ENCODE measurements around the gene FANCC.
"Not testable (repeated sequence)": the region's sequence is repeated elsewhere in the genome, so short reads cannot be mapped to it uniquely, and the experiment has no call there.

The FANCC gene

DNA sequence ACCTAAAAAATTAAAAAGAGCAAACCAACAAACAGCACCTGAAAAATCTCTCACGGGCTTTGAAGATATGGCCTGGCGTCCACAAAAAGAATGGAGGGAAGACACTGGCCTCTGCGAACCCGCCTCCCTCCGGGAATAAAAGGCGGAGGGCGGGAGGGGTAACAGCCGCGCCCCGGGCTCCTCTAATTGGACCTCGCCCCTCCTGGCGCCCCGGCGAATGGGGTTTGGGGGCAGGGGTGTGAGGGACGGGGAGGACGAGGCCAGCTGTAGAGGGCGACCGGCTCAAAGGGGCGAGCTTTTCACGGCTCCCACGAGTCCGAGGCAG, 753 bp downstream of the FANCC start:
- DNase-seq (ENCODE audit: low read depth in 1 of 2, low spot score in 1 of 2): peak; percentile 51 to 82
- no peak for TF ChIP-seq JUND (IDR thresholded peaks at IDR 0.05; ENCODE audit: low read depth)
- in situ Hi-C loops (cut with HindIII; ENCODE audit: low pct_unique_long_range_greater_than_20kb, low sequenced_read_pairs): no loop called here

DNA sequence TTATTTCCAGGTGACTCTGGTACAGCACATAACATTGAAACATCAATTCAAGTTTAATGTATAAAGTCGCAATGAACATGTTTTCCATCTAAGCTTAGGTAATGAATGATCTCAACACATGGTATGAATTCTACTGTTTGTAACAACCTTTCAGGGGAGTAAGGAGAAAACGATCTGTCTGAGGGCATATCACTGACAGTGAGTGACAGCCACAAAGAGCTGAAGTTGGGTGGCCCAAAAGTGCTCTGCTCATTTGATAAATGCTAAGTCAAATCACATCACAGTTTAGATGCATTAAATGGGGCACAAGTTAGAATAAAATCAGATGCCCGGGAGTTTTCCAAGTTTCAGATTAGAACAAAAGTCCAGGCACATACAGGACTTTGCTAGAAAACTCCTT, 1.2 kb downstream of the FANCC start:
- no peak for TF ChIP-seq JUND (IDR thresholded peaks at IDR 0.05; ENCODE audit: low read depth)
- DNase-seq (ENCODE audit: low read depth in 1 of 2, low spot score in 1 of 2): no peak
- in situ Hi-C loops (cut with HindIII; ENCODE audit: low pct_unique_long_range_greater_than_20kb, low sequenced_read_pairs): no loop called here

DNA sequence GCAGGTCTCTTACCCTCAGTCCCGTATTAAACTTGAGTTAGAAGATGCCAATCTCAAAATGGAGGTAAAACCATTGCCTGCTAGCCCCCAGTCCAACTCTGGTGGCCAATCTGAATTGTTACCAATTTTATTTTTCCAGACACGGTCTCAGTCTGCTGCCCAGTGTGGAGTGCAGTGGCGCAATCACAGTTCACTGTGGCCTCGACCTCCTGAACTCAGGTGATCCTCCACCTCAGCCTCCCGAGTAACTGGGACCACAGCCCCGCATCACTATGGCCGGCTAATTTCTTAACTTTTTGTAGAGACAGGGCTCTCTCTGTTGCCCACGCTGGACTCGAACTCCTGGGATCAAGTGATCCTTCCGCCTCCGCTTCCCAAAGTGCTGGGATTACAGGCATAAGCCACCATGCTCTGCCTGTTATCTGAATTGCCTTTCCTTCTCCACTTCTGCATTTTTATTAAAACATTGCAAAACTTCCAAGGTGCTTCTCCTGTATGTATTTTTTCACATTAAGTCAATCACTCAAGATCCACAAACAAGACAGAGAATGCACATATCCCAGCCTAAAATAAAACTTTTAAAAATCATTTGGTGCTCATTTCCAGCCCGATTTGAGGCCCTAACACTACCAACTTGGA, 2.3 kb downstream of the FANCC start:
- TF ChIP-seq JUND (IDR thresholded peaks at IDR 0.05; ENCODE audit: low read depth): no peak

DNA sequence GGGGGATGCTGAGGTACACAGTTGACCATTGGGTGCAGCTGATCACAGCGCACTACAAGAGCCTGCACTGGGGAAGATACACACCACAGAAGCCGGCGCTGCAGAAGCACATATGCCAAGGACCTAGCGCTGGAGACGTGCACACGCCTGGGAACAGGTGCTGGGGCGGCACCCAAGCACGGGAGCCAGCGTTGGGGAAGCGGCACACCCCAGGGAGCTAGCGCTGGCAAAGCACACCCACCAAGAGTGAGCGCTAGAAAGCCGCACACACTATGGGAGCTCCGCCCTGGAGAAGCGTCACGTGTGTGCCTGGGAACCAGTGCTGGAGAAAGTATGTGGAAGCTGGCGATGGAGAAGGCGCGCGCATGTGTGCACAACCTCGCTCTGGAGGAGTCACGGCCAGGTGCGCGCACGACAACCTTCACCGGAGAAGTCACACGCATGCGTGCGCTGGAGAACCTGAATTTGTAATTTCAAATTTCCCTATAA, 4.5 kb downstream of the FANCC start:
- peak; percentile 83 to 94 for DNase-seq (ENCODE audit: low read depth in 1 of 2, low spot score in 1 of 2)
- in situ Hi-C loops (cut with HindIII; ENCODE audit: low pct_unique_long_range_greater_than_20kb, low sequenced_read_pairs): no loop called here
- no peak for TF ChIP-seq JUND (IDR thresholded peaks at IDR 0.05; ENCODE audit: low read depth)

More for the DNA sequence above, 2.3 kb downstream of the FANCC start:
- in situ Hi-C loops (cut with HindIII; ENCODE audit: low pct_unique_long_range_greater_than_20kb, low sequenced_read_pairs): no loop called here
- DNase-seq (ENCODE audit: low read depth in 1 of 2, low spot score in 1 of 2): no peak

DNA sequence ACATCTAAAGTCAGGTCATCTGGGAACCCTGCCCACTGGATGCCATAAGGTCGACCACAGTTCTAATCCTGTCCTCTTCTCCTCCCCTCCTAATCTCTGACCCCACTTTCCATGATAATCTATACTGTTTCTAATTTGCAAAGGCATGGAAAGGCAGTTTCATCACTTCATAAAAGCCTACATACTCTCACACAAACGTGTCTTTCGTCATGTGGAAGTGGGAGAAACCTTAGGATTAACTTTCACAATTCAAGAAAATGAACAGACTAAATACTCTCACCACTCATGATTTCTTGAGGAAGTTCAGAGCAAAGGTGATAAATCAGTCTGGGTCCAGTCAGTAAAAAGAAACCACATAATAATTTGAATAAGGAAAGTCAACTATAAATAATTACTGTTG, 5.5 kb downstream of the FANCC start:
- no peak for TF ChIP-seq JUND (IDR thresholded peaks at IDR 0.05; ENCODE audit: low read depth)
- in situ Hi-C loops (cut with HindIII; ENCODE audit: low pct_unique_long_range_greater_than_20kb, low sequenced_read_pairs): no loop called here
- DNase-seq (ENCODE audit: low read depth in 1 of 2, low spot score in 1 of 2): no peak

DNA sequence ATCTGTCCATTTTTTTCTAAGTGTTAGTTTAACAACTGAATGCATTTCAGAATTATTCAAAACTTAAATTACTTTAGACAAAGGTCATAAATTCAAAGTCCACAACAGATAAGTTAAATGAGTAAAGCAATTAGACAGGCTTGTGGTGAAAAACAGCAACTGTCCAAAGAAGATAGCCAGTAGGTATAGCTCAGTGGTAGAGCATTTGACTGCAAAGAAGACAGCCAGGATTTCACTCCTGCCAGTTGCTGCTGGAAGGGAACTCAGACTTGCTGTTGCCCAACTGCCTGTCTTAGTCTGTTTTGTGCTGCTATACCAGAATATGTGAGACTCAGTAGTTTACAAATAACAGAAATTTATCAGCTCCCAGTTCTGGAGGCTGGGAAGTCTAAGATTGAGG, 10.0 kb downstream of the FANCC start:
- no peak for TF ChIP-seq JUND (IDR thresholded peaks at IDR 0.05; ENCODE audit: low read depth)
- in situ Hi-C loops (cut with HindIII; ENCODE audit: low pct_unique_long_range_greater_than_20kb, low sequenced_read_pairs): no loop called here
- no peak for DNase-seq (ENCODE audit: low read depth in 1 of 2, low spot score in 1 of 2)

DNA sequence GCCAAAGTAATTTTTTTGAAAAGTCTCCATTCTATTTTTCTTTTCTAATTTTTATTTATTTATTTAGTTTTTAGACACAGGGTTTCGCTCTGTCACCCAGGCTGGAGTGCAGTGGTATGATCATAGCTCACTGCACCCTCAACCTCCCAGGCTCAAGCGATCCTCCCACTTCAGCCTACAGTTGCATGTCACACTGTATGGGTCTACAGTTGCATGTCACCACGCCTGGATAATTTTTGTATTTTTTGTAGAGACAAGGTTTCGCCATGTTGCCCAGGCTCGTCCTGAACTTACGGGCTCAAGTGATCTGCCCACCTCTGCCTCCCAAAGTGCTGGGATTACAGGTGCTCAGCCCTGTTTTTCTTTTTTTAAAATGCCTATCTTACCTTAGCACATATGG, 10.7 kb downstream of the FANCC start:
- in situ Hi-C loops (cut with HindIII; ENCODE audit: low pct_unique_long_range_greater_than_20kb, low sequenced_read_pairs): no loop called here
- DNase-seq (ENCODE audit: low read depth in 1 of 2, low spot score in 1 of 2): no peak
- no peak for TF ChIP-seq JUND (IDR thresholded peaks at IDR 0.05; ENCODE audit: low read depth)

DNA sequence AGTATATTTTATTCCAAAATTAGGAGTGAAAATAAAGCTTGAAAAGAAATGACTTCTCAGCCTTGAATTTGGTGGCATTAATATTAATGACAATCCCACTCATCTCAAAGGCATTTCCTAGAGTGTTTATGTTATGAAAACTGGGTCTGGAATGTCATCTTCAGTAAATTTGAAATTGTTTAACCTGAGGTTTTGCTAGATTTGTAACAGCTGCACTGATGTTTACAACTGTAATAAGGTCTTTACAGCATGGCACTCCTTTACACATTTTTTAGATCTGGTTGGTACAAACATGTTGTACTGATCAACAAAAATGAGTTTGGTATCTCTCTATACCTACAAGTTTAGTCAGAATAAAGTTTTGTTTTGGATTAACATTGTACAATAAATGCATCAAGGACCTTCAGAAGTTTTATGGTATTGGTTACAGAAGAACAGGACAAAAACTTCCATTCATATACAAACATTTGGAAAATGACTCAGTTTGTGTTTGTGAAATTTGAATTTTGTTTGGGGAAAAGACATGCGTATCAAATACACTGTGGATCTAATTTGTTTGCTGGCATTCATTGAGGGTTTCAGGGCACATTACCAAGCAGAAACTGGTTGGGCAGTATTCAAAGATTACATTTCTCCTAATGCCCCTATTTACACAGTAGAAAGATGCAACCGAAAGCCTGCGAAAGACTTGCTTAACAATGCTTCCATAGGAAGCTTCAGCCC, 11.6 kb downstream of the FANCC start:
- TF ChIP-seq JUND (IDR thresholded peaks at IDR 0.05; ENCODE audit: low read depth): no peak
- in situ Hi-C loops (cut with HindIII; ENCODE audit: low pct_unique_long_range_greater_than_20kb, low sequenced_read_pairs): no loop called here
- no peak for DNase-seq (ENCODE audit: low read depth in 1 of 2, low spot score in 1 of 2)

DNA sequence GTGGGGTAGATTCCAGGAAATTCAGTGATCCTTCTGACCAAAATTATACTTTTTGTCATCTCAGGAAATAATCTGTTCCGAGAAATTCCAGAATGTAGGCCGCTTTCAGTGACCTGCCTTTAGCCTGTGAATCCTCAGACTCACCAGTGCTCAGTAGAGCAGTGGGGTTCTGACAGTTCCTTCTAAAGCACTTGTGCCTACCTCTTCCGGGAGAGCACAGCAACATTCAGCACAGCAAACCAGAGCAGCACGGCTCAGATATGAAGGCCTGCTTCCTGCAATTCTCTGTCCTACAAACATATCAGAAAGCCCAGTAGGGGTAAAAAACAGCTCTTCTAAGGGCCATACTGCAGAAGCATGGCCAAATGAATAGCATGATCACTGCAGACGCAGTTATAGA, 15.0 kb downstream of the FANCC start:
- no peak for DNase-seq (ENCODE audit: low read depth in 1 of 2, low spot score in 1 of 2)
- in situ Hi-C loops (cut with HindIII; ENCODE audit: low pct_unique_long_range_greater_than_20kb, low sequenced_read_pairs): no loop called here
- TF ChIP-seq JUND (IDR thresholded peaks at IDR 0.05; ENCODE audit: low read depth): no peak

DNA sequence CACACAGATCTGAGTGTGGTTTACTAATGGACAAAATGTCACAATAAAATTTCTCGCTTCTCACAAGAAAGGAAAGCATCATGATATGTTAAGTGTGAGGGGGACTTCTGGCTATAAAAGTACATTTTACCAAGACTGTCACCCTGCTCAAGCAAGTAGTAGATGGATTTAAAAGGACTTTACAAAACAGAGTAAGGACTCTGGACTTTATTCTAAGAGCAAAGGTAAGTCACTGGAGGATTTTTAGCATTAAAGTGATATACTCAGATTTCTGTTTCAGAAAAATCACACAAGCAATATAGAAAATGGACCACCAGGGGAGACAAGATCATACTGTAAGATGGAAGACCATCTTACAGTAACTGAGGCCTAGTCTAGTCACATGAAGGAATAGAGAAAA, 19.7 kb downstream of the FANCC start:
- in situ Hi-C loops (cut with HindIII; ENCODE audit: low pct_unique_long_range_greater_than_20kb, low sequenced_read_pairs): no loop called here
- no peak for TF ChIP-seq JUND (IDR thresholded peaks at IDR 0.05; ENCODE audit: low read depth)
- DNase-seq (ENCODE audit: low read depth in 1 of 2, low spot score in 1 of 2): no peak

DNA sequence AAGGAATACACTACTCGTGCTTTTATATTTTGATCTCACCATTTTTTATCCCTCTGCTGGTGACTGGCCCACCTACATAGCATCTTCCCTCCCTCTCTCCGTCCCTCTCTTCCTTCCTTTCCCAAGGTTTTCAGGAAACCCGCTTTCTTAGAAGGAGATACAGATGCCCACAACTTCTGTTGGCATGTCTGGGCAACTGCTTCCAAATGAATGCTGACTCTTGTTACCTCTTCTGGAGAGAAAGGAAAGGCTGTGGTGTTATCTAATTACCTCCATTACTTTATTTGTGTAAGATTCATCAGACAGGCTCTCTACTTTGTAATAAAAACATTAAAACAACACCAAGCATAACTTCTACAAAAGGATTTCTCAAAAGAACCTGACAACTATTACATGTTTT, 20.2 kb downstream of the FANCC start:
- in situ Hi-C loops (cut with HindIII; ENCODE audit: low pct_unique_long_range_greater_than_20kb, low sequenced_read_pairs): no loop called here
- no peak for DNase-seq (ENCODE audit: low read depth in 1 of 2, low spot score in 1 of 2)
- TF ChIP-seq JUND (IDR thresholded peaks at IDR 0.05; ENCODE audit: low read depth): no peak

DNA sequence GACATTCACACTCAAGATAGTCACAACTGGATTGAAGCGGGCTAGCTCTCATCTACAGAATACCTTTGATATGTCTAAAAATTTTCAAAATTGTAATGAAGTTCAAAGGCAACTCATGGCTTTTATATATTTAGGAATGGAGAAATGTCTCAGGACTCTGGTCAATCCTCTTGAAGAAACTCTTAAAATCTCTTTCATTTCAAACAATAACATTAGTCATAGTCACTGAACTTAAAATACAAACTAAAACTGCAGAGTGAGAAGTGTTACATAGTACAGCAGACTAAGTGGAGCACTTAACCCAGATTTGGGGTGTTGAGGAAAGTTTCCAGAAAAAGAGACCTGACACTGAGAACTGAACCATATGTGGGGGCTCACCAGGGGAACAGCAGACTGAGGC, 20.7 kb downstream of the FANCC start:
- in situ Hi-C loops (cut with HindIII; ENCODE audit: low pct_unique_long_range_greater_than_20kb, low sequenced_read_pairs): no loop called here
- TF ChIP-seq JUND (IDR thresholded peaks at IDR 0.05; ENCODE audit: low read depth): no peak
- DNase-seq (ENCODE audit: low read depth in 1 of 2, low spot score in 1 of 2): no peak

DNA sequence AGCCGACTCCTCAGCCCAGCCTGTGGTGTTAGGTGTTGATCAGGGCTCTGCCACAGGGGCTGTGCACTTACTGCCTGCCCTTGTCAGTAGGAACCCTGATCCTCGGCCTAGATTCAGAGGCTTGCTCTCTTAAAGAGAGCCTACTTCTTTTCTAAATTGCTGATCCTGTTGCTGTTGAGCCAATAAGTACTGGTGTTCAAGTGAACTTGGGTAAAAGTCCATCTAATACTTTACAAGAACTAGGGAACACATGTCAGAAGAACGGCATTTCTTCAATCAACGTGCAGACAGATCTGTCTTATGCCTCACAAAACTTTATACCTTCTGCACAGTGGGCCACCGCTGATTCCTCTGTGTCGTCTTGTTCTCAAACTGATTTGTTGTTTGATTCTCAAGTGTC, 24.2 kb downstream of the FANCC start:
- DNase-seq (ENCODE audit: low read depth in 1 of 2, low spot score in 1 of 2); in situ Hi-C loops (cut with HindIII; ENCODE audit: low pct_unique_long_range_greater_than_20kb, low sequenced_read_pairs): not testable (repeated sequence)

DNA sequence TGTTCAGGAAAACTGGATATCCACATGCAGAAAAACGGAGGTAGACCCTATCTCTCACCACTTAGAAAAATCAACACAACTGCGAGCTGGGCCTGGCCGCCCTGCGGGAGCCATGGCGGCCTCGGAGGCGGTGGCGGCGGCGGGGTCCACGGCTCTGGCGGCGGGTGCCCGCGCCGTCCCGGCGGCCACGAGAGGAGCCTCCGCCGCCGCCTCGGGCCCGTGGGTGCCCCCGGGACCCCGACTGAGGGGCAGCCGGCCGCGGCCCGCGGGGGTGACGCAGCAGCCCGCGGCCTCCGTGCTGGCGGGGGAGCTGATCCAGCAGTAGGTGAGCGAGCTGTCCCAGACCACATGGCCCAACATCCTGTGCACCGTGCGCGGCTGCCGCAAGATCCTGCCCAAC, 25.3 kb downstream of the FANCC start:
- in situ Hi-C loops (cut with HindIII; ENCODE audit: low pct_unique_long_range_greater_than_20kb, low sequenced_read_pairs): no loop called here
- no peak for DNase-seq (ENCODE audit: low read depth in 1 of 2, low spot score in 1 of 2)
- TF ChIP-seq JUND (IDR thresholded peaks at IDR 0.05; ENCODE audit: low read depth): no peak
